NB4 (cell line): ENCODE measurements around the gene KDR.

ENCODE experiments used
- POLR2A ChIP-seq: IDR thresholded peaks from 2 replicates; pipeline ENCODE4 v1.6.1; 2011; ENCODE audit warnings: mild to moderate bottlenecking; ENCODE audit not compliant: insufficient read length; ENCODE audit errors: extremely low read depth
- TF ChIP-seq, protein P1 (sequence below): IDR thresholded peaks from one replicate; pipeline ENCODE4 v1.5.1; 2012; ENCODE audit warnings: low read depth, low read length

DNA sequence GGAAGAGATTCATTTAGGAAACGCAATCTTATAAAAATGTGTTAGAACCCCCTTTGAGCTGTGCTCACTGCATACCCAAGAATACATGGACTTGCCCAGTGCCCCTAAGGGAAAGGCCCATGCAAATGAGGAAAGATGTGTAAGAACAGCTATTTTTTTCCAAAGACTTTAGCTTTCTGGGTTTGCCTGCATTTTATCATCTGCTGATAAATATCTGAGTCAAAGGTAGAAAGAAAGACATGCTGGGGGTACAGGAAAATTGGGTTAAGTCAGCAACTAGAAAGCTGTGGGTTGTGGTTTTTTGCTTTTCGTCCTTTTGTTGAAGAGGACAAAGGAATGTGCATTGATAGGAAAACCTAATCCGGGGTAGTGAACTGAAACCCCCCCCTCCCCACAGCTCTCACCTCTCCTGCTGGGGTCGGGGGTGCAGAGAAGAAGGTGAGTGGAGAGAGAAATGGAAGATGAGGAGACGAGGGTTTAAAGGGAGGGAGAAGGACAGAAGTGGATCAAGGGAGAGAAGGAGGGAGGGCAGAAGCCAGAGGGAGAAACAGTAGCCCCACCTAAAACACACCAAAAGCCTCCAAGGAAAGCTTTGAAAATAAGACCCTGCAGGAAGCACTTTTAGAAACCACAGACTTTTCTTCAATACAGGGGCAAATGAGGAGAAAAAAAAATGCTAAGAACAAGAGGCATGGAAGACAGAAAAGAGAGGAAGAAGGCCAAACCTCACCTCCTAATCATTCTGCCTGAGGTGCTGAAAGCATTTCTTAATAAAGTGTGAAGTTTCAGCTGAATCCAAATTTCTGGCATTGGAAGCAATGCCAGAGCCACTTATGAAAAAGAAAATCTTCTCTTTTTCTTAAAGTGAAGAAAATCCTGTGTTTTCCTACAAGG, 49.3 kb downstream of the KDR start:
- TF ChIP-seq, protein P1, sequence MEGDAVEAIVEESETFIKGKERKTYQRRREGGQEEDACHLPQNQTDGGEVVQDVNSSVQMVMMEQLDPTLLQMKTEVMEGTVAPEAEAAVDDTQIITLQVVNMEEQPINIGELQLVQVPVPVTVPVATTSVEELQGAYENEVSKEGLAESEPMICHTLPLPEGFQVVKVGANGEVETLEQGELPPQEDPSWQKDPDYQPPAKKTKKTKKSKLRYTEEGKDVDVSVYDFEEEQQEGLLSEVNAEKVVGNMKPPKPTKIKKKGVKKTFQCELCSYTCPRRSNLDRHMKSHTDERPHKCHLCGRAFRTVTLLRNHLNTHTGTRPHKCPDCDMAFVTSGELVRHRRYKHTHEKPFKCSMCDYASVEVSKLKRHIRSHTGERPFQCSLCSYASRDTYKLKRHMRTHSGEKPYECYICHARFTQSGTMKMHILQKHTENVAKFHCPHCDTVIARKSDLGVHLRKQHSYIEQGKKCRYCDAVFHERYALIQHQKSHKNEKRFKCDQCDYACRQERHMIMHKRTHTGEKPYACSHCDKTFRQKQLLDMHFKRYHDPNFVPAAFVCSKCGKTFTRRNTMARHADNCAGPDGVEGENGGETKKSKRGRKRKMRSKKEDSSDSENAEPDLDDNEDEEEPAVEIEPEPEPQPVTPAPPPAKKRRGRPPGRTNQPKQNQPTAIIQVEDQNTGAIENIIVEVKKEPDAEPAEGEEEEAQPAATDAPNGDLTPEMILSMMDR = no peak
- no peak for TF ChIP-seq POLR2A
